DND-41 (cell line): ENCODE results near the gene IDH3G.
"Not testable (repeated sequence)": the region's sequence is repeated elsewhere in the genome, so short reads cannot be mapped to it uniquely, and the experiment has no call there.

Experiments used
- EZH2 ChIP-seq: IDR thresholded peaks from 3 replicates; pipeline ENCODE4 v1.6.1; 2012; ENCODE audit warnings: borderline replicate concordance, low read depth, mild to moderate bottlenecking, moderate library complexity, low read length, inconsistent platforms; ENCODE audit not compliant: severe bottlenecking
- TF ChIP-seq, protein P1 (sequence below): IDR thresholded peaks from 2 replicates; pipeline ENCODE4 v1.5.1; 2012; ENCODE audit warnings: borderline replicate concordance, low read length, moderate library complexity, mild to moderate bottlenecking; ENCODE audit not compliant: poor library complexity, severe bottlenecking; ENCODE audit errors: extremely low read depth

DNA sequence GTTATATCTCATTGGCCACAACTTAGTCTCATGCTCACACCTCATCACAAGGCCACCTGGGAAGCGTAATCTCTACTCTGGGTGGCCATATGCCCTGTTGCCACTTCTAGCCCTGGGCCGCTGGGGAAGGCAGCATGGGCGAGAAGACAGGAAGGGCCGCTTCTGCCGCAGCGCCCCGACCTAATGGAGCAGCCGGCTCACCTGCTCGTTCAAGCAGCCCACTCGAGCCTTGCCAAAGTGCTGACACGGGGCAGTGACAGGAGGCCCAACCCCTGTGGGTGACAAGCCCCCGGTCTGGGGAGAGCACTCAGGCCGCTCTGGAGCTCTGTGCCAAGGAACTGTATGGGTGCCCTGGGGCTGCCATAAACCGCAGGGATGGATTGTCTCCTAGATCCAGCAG is 52.1 kb downstream of the IDH3G start:
- TF ChIP-seq, protein P1, sequence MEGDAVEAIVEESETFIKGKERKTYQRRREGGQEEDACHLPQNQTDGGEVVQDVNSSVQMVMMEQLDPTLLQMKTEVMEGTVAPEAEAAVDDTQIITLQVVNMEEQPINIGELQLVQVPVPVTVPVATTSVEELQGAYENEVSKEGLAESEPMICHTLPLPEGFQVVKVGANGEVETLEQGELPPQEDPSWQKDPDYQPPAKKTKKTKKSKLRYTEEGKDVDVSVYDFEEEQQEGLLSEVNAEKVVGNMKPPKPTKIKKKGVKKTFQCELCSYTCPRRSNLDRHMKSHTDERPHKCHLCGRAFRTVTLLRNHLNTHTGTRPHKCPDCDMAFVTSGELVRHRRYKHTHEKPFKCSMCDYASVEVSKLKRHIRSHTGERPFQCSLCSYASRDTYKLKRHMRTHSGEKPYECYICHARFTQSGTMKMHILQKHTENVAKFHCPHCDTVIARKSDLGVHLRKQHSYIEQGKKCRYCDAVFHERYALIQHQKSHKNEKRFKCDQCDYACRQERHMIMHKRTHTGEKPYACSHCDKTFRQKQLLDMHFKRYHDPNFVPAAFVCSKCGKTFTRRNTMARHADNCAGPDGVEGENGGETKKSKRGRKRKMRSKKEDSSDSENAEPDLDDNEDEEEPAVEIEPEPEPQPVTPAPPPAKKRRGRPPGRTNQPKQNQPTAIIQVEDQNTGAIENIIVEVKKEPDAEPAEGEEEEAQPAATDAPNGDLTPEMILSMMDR, result not testable (repeated sequence)
- TF ChIP-seq EZH2, result not testable (repeated sequence)
